GM12892 (cell line): ENCODE results near the gene B4GALT3.

Source experiments
- DNase-seq: peaks from one replicate; pipeline ENCODE4 v3.0.0; 2011; ENCODE audit not compliant: insufficient read length
- FAIRE-seq: peaks from 2 replicates; lab custom pipeline; 2011; peaks lifted over from hg19 to GRCh38; lab: Jason Lieb, UNC
- POLR2A ChIP-seq: IDR thresholded peaks from 2 replicates; pipeline ENCODE4 v1.6.1; 2011; ENCODE audit warnings: low read depth, low read length, control low read depth
- POLR2AphosphoS5 ChIP-seq: IDR thresholded peaks from 2 replicates; pipeline ENCODE4 v1.6.1; 2011; ENCODE audit warnings: low read depth, low read length, control low read depth
- TAF1 ChIP-seq: IDR thresholded peaks from 2 replicates; pipeline ENCODE4 v1.6.1; 2011; ENCODE audit warnings: low read depth, mild to moderate bottlenecking, control low read depth, low read length, borderline replicate concordance

The B4GALT3 gene

DNA sequence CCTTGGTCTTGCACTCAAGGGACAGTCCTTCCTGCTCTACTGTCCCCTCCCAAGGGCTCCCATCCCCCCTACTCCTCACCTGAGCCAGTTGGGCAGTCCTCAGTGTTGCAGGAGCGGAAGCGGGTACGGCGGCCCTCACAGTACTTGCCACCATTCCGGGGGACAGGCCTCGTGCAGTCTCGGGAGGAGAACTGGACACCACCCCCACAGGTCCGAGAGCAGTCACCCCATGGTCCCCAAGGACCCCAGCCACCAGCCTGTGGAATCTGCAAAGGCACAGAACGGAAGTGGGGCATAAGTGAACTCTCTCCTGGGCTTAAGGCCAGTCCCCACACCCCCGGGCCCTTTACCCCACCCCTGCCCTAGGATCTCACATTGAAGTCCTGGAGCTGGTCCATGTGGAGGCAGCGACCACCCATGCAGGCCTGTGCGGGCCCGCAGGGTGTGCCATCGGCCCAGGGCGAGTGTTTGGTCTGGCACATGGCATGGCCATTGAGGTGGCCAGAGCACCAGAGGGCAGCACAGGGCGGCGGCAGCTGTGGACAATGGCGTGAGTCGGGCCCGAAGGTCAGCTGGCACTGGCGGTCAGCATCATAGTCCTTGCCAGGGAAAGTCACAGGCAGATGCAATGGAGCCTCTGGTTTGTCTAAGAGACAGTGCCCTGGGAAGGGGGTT lies 16.4 kb upstream of the B4GALT3 start:
- FAIRE-seq (no peak), DNase-seq (no peak)
- TF ChIP-seq TAF1 (no peak), POLR2AphosphoS5 (no peak), POLR2A (no peak)

DNA sequence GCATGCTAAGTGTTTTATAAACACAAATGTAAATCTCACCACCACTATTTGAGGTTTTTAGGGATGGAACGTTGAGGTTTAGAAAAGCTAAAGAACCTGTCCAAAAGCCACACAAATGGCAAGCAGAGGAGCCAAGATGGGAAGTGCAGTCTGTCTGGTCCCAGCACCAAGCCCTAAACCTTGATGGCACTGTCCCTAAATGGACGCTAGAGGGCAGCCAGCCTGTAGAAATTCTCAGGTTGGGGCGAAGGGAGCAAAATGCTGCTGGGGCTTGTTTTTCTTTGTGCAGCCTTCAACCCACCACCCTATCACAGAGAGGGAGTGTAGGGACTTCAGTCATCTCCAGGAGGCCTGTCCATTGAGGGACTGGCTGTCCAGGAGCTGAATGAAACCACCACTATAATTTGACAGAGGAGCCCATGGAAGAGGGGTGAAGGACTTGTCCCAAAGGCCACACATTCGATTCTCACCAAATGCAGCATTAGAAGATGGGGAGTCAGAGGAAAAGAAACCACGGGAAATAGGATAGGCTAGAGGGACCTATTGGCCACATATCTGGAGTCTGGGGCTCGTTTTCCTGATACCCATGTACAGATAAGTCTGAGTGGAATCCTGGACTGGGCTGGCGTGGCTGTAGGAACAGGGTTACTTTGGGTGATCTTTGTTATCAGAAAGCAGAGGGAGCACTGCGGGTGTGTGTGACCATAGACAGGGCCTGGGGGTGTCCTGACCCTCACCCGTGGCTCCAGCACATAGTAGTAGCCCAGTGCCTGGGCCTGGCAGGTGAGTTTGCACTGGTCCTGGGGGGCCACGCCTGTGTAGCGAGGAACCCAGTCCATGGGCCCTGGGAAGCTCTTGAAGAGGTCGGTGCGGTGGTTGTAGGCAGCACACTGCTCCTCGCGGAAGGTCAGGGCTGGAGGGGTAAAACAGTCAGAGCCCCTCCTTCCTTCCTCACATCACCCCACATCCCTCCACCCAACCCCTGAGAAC lies 15.5 kb upstream of the B4GALT3 start:
- DNase-seq (peak; percentile 77), FAIRE-seq (peak; percentile 96)
- TF ChIP-seq POLR2A (no peak), POLR2AphosphoS5 (no peak), TAF1 (no peak)

- no peak for TF ChIP-seq POLR2A
- TF ChIP-seq TAF1 = no peak
- TF ChIP-seq POLR2AphosphoS5 = no peak
- no peak for DNase-seq
- FAIRE-seq = no peak
Measured at GRCh38 chr1:161191971-161192370, 14.7 kb upstream of the B4GALT3 start.

GRCh38 chr1:161190962-161191521 lies 13.7 kb upstream of the B4GALT3 start:
- FAIRE-seq = no peak
- no peak for TF ChIP-seq POLR2A
- no peak for TF ChIP-seq POLR2AphosphoS5
- no peak for TF ChIP-seq TAF1
- no peak for DNase-seq

DNA sequence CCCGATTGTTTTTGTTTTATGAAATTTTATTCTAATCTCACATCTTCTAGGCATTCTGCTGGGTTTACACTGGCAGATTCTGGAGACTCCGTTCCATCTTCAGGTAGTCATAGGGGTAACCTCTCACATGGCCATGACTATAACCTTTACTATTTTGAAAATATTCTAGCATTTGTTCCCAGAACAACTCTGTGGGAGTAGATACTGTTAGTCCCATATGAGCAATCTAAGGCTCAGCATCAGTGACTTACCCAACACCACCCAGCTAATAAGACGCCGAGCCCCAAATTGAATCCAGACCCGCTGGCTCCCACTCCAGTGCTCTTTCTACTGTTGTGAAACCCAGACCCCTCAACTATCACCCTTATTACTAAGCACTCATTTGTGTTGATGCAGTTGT lies 11.7 kb upstream of the B4GALT3 start:
- TF ChIP-seq POLR2A (no peak), POLR2AphosphoS5 (no peak), TAF1 (no peak)
- no peak for FAIRE-seq
- DNase-seq = no peak

- TF ChIP-seq TAF1 (no peak), POLR2AphosphoS5 (no peak), POLR2A (no peak)
- no peak for DNase-seq
- no peak for FAIRE-seq
Measured at GRCh38 chr1:161188381-161188780, 11.1 kb upstream of the B4GALT3 start.

DNA sequence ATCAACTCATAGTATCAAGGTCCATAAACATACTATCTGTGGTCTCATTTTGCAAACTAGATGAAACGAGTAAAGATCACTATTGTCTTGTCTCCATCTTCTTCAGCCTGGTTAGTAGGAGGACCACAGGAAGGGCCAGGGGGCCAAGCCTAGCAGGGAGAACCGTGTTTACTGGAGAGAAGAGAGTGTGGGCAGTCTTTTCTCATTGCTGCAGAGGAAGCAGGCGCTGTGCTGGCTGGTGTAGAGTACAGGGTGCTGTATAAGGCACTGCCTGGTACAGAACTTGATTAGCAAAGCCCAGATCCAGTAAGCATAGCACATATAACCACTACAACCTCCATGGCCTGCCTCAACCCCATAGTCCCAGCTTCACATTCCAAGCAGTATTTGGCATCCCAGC lies 10.0 kb upstream of the B4GALT3 start:
- FAIRE-seq = no peak
- DNase-seq = no peak
- TF ChIP-seq POLR2A (no peak), TAF1 (no peak), POLR2AphosphoS5 (no peak)

DNA sequence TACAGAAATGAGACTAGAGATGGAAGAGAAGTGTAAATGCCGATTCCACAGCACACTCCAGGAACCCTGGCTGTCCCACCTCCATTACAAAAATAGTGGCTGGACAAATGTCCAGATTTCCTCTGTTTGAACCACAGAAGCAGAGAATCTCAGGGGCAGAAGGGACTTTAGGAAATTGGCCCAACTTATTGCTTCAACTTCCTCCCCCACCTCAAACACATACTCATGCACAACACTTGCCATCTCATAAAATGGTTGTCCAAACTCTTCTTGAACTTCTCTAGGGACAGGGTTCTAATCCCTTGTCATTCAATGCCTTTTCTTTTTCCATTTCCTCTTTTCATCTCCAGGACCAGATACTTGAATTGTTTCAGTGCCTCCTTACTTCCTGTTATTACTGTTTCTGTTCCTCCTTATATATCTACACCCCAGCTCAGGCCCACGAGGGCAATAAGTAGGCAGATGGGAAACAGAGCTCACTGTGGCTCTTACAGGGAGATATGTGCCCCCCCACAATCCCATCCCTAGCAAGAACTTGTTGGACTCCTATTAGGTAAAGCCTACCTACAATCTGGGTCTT lies 8.5 kb upstream of the B4GALT3 start:
- TF ChIP-seq POLR2A (0 out of 2 replicates have a peak, but pooled peaks have one; percentile 15), TAF1 (no peak), POLR2AphosphoS5 (no peak)
- DNase-seq = no peak
- no peak for FAIRE-seq

DNA sequence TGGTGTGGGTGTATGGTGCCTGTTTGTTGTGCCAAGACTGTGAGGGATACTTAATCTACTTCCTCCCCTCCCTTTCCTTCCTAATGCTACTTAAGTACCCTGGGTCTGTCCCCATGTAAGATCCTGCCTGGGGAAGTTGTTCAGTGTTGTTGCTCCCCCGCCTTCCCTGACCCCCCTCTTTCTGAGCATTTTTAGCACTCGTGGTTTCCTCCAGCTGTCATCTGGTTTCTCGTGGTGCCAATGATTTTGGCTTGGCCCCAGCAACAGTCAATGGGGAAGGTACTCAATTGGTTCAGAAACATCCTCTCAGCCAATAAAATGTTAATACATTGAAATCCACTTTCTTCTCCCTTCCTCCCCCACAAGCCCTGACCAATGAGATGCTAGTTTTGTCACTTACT lies 8.0 kb upstream of the B4GALT3 start:
- FAIRE-seq = peak; percentile 93
- peak; percentile 66 for DNase-seq
- TF ChIP-seq POLR2A = 0 out of 2 replicates have a peak, but pooled peaks have one; percentile 21
- TF ChIP-seq TAF1 = no peak
- peak; percentile 68 for TF ChIP-seq POLR2AphosphoS5

DNA sequence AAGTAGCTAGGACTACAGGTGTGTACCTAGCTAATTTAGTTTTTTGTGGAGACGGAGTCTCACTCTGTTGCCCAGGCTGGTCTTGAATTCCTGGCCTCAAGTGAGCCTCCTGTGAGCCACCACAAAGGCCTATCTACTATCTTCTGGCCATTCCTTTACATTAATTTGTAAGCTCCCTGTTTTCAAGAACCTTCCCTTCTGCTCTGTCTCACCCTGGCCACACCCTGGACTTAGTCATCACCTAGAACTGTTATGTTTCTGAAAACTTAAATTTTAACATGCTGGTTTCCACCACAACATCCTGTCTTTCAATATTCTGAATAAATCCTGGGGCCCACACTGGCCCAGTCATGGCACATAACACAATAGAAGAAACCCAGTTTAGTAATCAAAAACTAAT lies 4.9 kb upstream of the B4GALT3 start:
- DNase-seq = no peak
- FAIRE-seq = no peak
- no peak for TF ChIP-seq POLR2AphosphoS5
- TF ChIP-seq TAF1 = no peak
- no peak for TF ChIP-seq POLR2A

DNA sequence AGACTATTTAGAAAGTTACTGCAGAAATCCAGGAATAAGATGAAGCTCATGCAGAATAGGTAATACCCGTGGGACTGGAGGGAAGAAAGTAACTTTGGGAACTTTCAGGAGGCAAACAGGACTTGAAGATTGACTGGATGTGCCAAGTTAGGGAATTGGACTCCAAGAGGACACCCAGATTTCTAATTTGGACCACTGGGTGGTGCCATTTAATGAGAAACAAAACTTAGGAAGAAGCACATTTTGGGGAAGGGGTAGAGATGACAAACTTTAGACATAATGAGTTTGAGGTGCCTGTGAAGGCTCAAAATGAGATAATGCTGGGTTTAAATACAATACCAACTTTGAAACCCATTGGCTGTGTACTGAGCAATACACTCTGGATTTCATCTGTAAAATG lies 3.3 kb upstream of the B4GALT3 start:
- DNase-seq (no peak), FAIRE-seq (no peak)
- TF ChIP-seq POLR2A (no peak), TAF1 (no peak), POLR2AphosphoS5 (no peak)

DNA sequence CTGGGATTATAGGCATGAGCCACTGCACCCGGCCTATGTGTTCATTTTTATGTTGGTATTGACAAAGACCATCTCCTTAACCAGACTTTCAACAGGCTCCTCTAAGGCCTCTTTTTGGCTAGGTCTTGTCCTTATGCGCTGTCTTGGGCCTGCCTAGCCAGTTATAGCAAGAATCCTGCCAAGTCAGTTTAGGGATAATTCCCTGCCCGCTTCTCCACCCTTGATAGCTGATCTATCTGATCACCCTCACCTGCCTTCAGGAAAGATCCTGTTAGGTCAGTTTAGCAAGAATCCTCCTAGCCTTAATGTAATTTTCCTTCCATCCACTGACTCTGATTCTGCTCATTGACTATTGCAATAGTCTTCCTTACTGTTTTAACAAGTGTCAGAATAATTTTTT lies 2.4 kb upstream of the B4GALT3 start:
- TF ChIP-seq POLR2A (no peak), TAF1 (no peak), POLR2AphosphoS5 (no peak)
- FAIRE-seq (no peak), DNase-seq (no peak)
